Duodenal mucosa (tissue), 2 donors: ENCODE results near the gene RNF8.

Experiments used
- H3K27ac ChIP-seq: one replicate; pipeline ENCODE4 v1.7.0; 2013; ENCODE audit warnings: low read depth, low read length
- H3K27me3 ChIP-seq, 2 donors: one replicate each; pipeline ENCODE4 v1.7.0; 2013; ENCODE audit warnings: low read length in 2 of 2, control low read depth in 1 of 2; ENCODE audit not compliant: insufficient read depth in 2 of 2, control insufficient read depth in 1 of 2
- H3K36me3 ChIP-seq, 2 donors: one replicate each; pipeline ENCODE4 v1.7.0; 2013; ENCODE audit warnings: low read length in 2 of 2, control low read depth in 1 of 2; ENCODE audit not compliant: insufficient read depth in 2 of 2, control insufficient read depth in 1 of 2
- H3K4me1 ChIP-seq, 2 donors: one replicate each; pipeline ENCODE4 v1.7.0; 2013; ENCODE audit warnings: low read length in 2 of 2, control low read depth in 1 of 2; ENCODE audit not compliant: insufficient read depth in 2 of 2, control insufficient read depth in 1 of 2
- H3K4me3 ChIP-seq, 2 donors: one replicate each; pipeline ENCODE4 v1.7.0; 2013; ENCODE audit warnings: low read length in 2 of 2, low read depth in 1 of 2
- H3K9ac ChIP-seq, 2 donors: one replicate each; pipeline ENCODE4 v1.7.0; 2013; ENCODE audit warnings: low read length in 2 of 2, low read depth in 1 of 2
- H3K9me3 ChIP-seq, 2 donors: one replicate each; pipeline ENCODE4 v1.7.0; 2013; ENCODE audit warnings: low read length in 2 of 2, control low read depth in 1 of 2; ENCODE audit not compliant: control insufficient read depth in 1 of 2

RNF8 gene

DNA sequence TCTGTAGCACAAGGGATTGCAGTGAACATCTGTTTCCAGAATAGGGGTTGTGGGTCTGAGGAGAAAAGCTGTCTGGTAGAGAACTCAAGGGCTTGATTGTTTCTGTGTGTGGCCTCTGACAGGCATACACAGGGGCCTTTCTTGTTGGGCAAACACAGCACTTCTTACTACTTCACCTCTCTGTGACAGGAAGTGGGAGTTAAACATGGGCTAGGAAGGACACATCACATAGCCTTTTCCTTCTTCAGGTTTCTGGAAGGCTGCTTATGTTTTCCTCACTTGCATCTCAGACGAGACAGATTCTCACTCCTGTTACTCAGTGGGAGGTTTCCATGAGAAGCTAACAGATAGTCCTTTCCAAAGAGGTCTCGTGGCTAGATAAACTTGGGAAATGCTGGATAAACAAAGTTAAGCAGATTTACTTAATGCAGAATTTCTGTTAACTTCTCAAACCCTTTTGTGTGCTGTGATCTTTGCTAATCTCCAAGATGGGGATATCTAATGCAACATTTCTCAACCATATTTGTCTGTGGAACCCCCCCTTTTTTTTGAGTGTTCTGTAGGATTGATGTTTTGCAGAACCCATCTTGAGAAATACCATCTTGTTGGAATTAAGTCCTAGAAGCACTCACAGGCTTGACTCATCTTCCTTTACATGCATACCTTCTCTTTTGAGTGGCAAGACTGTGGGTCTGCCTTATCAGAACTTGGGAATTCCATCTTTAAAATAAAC is 41.9 kb upstream of the RNF8 start:
- H3K9ac ChIP-seq, result no peak overlapping the region
- H3K9me3 ChIP-seq, result no peaks in the 10 kb centered on the region
- H3K27me3 ChIP-seq, result no peaks in the 10 kb centered on the region
- no peak overlapping the region for H3K27ac ChIP-seq
- peaks cover 29 to 37% of the 10 kb centered on the region in 2 donors for H3K36me3 ChIP-seq
- no peak overlapping the region for H3K4me3 ChIP-seq
- H3K4me1 ChIP-seq, result no peaks in the 10 kb centered on the region

DNA sequence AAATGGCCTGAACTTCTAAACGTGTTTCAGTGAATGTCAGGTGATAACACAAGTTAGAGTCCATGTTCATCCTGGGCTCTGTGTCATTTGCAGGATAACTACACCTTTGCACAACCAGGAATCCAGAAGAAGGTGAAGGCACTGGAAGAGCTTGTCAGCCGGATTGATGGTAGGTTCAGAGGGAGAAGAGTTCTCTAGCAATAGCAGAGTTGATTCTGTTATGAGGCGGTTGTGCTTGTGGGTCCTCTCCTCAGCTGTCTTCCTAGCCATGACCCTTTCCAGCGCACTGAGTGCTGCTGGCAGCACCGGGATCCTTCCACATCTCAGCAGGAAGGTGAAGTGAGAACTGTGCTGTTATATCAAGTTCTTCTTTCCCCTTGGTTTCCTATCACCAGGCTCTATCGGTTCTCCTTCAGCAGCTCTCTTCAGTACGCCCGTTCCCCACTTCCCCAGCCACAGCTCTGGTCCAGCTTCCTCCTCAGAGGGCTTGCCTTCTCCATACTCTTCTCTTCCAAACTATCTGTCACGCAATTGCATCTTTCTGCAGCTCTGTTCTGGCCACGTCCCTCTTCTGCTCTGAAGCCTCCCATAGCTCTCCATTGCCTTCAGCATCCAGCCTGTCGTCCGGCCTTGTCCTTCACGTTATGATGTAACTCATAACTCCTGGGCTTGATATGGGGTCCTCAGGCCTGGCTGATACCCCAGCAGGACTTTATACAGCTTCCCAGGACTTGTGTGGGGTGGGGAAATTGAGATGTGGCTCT is 39.9 kb upstream of the RNF8 start:
- Histone ChIP-seq H3K27me3 (no peaks in the 10 kb centered on the region), H3K36me3 (peaks cover 45 to 47% of the 10 kb centered on the region in 2 donors), H3K9ac (no peak overlapping the region), H3K4me1 (no peaks in the 10 kb centered on the region), H3K9me3 (no peaks in the 10 kb centered on the region), H3K27ac (no peak overlapping the region), H3K4me3 (no peak overlapping the region)

GRCh38 chr6:37314487-37315156 is 39.2 kb upstream of the RNF8 start:
- Histone ChIP-seq H3K4me1 (no peaks in the 10 kb centered on the region), H3K27ac (no peak overlapping the region), H3K36me3 (peaks cover 44 to 54% of the 10 kb centered on the region in 2 donors)

DNA sequence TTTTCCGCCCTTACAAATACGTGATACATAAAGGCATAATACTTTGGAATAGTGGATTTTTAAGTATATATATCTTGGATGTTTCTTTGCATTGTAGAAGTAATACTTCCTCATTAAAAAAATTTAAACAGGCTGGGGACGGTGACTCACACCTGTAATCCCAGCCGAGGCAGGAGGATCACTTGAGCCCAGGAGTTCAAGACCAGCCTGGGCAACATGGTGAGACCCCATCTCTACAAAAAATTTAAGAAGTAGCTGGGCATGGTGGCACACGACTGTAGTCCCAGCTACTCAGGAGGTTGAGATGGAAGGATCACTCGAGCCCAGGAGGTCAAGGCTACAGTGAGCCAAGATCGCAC is 38.6 kb upstream of the RNF8 start:
- Histone ChIP-seq H3K4me3 (no peak overlapping the region), H3K36me3 (peaks cover 48 to 59% of the 10 kb centered on the region in 2 donors), H3K9me3 (no peaks in the 10 kb centered on the region), H3K9ac (no peak overlapping the region), H3K4me1 (no peaks in the 10 kb centered on the region), H3K27me3 (no peaks in the 10 kb centered on the region), H3K27ac (no peak overlapping the region)

More at GRCh38 chr6:37314487-37315156, 39.2 kb upstream of the RNF8 start:
- no peak overlapping the region for H3K9ac ChIP-seq
- no peaks in the 10 kb centered on the region for H3K9me3 ChIP-seq
- no peaks in the 10 kb centered on the region for H3K27me3 ChIP-seq
- no peak overlapping the region for H3K4me3 ChIP-seq

DNA sequence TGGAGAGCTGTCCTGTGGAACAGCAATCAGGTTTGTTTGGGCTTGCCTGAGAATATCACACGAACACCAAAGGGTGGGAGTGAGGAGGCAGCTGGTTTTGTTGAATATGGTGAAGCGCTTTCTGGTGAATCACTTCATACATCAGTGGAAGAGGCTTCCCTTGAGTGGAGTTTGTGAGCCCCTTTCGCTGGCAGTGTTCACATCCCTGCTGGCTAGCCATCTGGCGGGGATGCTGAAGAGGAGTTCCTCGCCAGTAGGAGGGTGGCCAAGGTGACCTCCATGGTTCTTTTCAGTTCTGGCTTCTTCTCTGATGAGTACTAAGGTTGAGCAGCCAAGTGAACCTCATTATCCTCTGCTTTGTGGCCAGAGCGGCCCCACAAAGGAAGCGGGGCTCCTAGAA is 37.7 kb upstream of the RNF8 start:
- Histone ChIP-seq H3K4me1 (no peaks in the 10 kb centered on the region), H3K27me3 (no peaks in the 10 kb centered on the region), H3K27ac (no peak overlapping the region), H3K4me3 (no peak overlapping the region), H3K9ac (no peak overlapping the region), H3K36me3 (peaks cover 53 to 65% of the 10 kb centered on the region in 2 donors), H3K9me3 (no peaks in the 10 kb centered on the region)

GRCh38 chr6:37317312-37318038 is 36.3 kb upstream of the RNF8 start:
- Histone ChIP-seq H3K27ac (no peak overlapping the region), H3K4me1 (no peaks in the 10 kb centered on the region), H3K4me3 (no peak overlapping the region), H3K9ac (no peak overlapping the region), H3K36me3 (peaks cover 53 to 73% of the 10 kb centered on the region in 2 donors), H3K27me3 (no peaks in the 10 kb centered on the region), H3K9me3 (no peaks in the 10 kb centered on the region)

- H3K9me3 ChIP-seq, result no peaks in the 10 kb centered on the region
- H3K9ac ChIP-seq, result no peak overlapping the region
- peaks cover 0 to 9% of the 10 kb centered on the region in 2 donors for H3K4me1 ChIP-seq
- H3K27ac ChIP-seq, result no peak overlapping the region
- no peak overlapping the region for H3K4me3 ChIP-seq
- H3K27me3 ChIP-seq, result no peaks in the 10 kb centered on the region
- peaks cover 39 to 64% of the 10 kb centered on the region in 2 donors for H3K36me3 ChIP-seq
These were observed 34.6 kb upstream of the RNF8 start for GRCh38 chr6:37319156-37319555.

DNA sequence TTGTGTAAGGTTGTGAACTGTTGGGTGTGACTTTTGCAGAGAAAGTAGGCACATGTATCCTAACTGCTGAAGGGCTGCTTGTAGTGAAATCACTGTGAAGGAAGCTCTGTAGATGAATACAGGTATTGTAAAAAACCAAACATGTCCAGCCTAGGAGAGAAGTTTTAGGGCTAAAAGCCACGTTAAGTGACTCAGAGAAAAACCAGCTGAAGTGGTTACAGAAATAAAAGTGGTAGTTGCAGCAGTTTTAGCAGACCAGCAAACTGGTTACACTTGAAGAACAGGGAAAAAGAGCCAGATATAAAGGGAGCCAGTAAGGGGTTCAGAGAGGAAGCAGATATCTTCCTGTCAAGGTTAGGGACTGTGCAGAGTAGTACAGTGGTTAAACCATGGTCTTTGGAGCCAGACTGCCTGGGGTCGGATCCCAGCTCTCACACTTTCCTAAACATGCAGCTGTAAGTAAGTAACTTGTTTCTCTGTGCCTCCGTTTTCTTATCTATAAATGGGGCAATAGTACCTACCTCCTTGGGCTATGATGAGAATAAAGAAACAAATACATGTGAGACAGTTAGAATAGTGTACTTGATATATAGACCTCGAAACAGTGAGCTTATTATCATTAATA is 33.8 kb upstream of the RNF8 start:
- no peak overlapping the region for H3K9ac ChIP-seq
- no peaks in the 10 kb centered on the region for H3K27me3 ChIP-seq
- H3K27ac ChIP-seq, result no peak overlapping the region
- H3K4me3 ChIP-seq, result no peak overlapping the region
- peaks cover 6 to 17% of the 10 kb centered on the region in 2 donors for H3K4me1 ChIP-seq
- H3K9me3 ChIP-seq, result no peaks in the 10 kb centered on the region
- peaks cover 39 to 61% of the 10 kb centered on the region in 2 donors for H3K36me3 ChIP-seq

- Histone ChIP-seq H3K9me3 (no peaks in the 10 kb centered on the region), H3K4me1 (peaks cover 6 to 21% of the 10 kb centered on the region in 2 donors), H3K36me3 (peaks cover 38 to 59% of the 10 kb centered on the region in 2 donors), H3K4me3 (no peak overlapping the region), H3K9ac (no peak overlapping the region), H3K27ac (no peak overlapping the region), H3K27me3 (no peaks in the 10 kb centered on the region)
These were observed 33.1 kb upstream of the RNF8 start for GRCh38 chr6:37320646-37321045.
